SH-SY5Y (cell line): ENCODE data around the gene FBXO10.

Experiments
- GATA2 ChIP-seq: IDR thresholded peaks from 2 replicates; pipeline ENCODE4 v1.6.1; 2011; ENCODE audit warnings: mild to moderate bottlenecking, low read depth, low read length
- GATA3 ChIP-seq: IDR thresholded peaks from 2 replicates; pipeline ENCODE4 v1.6.1; 2011; ENCODE audit warnings: low read depth, mild to moderate bottlenecking, low read length, moderate library complexity

The FBXO10 gene

DNA sequence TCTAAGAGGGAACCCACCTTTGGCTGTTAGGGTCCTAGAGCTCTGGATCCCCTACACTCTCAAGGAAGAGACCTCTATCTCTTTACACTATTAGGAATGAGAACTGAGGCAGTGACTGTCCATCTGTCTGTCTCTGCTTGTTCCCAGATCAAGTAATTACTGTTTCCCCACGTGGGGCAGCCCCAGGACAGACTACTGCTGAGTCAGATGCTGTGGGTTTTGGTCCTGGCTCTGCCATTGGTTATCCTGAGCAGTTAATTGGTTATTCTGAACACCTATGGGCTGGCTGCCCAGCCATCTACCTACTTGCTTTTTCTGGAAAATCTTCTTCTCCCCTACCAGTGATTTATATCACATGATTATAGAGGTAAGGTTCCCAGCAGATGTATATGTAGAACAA is 33.3 kb downstream of the FBXO10 start:
- TF ChIP-seq GATA3 (no peak), GATA2 (no peak)

DNA sequence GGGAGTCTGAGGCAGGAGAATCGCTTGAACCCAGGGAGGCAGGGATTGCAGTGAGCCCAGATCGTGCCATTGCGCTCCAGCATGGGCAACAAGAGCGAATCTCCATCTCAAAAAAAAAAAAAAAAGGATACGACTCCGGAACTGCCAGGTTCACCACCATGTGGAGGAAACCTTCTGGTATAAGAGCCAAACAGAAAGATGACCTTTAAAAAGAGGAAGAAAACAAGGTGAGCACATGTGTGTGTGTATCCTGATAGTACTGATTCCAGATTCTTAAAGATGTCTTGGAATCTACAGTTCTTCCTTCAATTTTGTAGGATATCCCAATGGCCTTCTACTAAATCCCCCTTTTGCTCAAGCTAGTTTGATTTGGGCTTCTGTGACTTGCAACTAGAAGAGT is 33.7 kb downstream of the FBXO10 start:
- TF ChIP-seq GATA2 (no peak), GATA3 (no peak)

DNA sequence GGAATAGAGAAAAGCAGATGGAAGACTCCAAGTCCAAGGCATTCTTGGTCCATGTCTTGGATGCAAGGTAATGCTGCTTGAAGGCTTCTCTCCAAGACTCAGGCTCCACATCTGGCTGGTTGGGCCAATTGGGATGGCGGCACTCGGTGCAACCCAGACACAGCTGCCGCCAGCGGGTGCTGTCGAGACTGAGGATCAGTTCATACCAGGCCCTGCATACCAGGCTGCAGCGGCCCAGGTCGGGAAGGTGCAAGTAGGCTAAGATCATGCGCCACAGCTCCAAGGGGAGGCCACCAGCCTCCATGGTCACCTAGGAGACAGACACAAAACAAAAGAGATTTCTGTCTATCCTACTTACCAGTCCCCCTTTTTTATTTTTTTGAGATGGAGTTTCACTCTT is 34.7 kb downstream of the FBXO10 start:
- TF ChIP-seq GATA3 (no peak), GATA2 (no peak)

DNA sequence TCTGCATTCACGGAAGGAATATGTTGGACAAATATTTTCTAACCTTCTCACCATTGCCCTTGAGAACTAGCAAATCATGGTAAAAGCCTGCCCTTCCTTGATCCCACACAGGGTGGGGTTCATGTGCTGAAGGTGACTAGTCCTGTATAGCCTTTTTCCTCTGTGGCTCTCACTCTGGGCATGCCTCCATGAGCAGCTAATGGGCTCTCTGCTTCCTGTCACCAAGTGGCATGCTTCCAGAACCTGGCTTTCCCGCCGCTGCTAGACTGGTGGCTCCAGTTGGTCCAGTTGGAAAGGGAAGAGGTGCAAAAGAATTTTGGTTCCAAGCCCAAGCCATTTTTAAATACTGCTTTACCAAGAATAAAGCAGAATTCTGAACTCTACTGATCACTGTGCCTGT is 35.5 kb downstream of the FBXO10 start:
- TF ChIP-seq GATA2, result no peak
- TF ChIP-seq GATA3, result no peak

DNA sequence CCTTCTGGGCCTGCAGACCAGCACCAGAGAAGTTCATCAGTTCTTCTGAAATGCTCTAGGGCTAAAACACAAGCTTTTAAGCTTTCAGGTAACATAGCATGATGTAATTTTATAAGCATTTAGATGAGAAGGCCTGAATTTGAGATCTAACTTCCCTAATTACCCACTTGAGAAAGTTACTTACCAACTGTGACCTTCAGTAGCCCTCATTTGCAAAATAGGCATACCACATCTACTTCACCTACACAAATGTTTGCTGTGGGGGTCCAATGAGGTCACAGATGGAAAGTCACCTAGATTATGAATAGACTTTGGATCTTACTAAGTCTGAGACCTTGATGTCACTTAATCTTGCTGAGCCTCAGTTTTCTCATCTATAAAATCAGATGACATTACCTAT is 36.5 kb downstream of the FBXO10 start:
- TF ChIP-seq GATA2, result no peak
- no peak for TF ChIP-seq GATA3

DNA sequence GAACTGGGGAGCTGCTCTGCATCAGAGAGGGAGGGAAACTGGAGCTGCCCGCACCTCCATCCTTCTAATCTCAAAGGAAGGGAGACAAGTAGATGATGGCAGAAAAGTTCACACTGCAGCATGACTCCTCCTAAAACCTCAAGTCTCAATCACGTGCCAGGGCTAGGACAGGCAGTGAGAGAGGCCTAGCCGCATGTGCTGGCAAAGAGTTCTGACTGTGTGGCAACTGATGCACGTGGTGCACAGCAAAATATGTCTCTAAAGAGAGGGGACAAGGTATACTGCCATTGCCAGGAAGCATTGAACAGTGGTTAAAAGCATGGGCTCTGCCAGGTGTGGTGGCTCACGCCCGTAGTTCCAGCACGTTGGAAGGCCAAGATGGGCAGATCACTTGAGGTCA is 38.1 kb downstream of the FBXO10 start:
- TF ChIP-seq GATA2, result no peak
- no peak for TF ChIP-seq GATA3

DNA sequence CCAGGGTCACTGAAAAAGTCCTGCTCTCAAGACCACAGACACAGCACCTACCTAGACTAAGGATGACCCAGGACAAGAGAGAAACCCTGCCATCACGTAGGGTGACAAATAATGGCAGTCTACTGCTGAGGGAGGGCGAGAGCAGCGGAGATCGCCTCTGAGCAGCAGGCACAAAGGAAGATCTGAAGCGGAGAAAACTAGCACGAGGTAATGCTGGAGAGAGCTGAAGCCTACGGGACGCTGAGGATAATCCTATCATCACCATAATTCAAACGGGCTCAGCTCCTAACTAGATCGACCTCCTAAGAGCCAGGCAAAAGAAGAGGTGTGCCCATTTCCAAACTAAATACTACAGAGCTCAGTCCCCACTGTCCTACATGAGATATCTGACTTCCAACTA is 41.3 kb downstream of the FBXO10 start:
- TF ChIP-seq GATA2 (no peak), GATA3 (no peak)

DNA sequence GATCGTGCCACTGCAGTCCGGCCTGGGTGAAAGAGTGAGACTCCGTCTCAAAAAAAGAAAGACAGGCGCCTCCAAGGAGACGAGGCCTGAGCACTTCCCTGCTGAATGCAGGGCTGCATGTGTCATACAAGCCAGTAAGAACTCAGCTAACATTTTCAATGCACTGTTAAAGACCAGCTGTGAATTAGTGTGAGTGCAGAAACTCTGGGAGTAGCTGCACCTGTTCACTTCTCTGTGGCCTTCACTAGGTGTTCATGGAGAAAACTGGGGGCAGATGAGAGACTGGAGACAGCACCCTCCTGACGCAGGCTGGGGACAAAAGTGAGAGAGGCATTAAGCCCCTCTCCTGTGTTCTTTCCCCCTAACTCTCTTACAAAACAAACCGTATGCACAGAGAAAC is 41.8 kb downstream of the FBXO10 start:
- TF ChIP-seq GATA2 (no peak), GATA3 (no peak)

DNA sequence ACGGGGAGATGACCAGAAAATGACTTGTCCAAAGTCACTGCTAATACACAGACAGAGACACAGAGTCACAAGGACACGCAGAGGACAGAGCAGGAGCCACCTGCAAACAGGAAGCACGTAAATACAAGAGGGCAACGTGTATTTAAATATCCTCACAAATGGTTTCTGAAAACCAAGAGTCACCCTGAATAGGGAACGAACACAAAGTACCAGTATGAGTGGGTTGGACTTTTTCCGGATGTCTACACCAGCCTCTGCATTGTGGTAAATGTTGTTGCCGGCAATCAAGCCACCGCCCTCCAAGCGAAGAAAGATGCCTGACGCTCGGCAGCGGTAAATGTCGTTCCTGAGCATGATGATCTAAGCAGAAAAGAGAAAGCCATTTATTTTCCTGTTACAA is 44.5 kb downstream of the FBXO10 start:
- no peak for TF ChIP-seq GATA2
- TF ChIP-seq GATA3, result no peak

DNA sequence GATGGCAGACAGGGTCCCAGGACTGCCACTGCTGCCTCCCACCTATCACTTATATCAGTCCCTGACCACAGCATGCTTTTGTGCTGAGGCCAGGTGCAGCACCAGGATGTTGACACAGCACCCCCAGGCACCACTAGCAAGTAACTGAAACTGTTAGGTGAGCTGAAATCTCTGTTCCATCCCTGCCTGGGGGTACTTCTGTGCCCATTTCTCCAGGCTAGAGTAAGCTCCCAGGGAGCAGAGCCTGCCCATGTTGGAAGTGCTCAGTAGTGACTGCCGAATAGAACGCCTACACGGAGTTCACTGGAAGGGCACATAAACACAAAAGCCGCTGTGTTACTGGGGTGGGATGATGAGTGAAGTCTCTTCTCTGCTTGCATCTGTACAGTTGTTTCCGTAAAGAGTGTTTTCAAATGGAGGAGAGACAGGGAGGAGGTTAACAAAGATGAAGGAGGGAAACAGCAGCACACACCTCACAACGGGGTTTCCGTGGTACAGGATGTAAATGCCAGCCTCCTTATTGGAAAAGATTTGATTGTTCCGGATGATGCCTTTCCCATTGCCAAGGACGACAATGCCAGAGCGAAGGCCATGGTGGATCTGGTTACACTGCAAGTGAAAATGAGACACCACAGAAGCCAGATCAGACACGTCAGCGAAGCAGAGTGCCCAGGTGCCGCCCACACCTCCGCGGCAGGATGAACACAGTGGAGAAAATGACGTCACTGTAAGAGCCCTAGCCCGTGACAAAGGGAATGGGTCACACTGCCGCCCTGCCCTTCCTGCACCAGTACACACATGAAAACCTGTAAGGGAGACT is 47.3 kb downstream of the FBXO10 start:
- TF ChIP-seq GATA3 (no peak), GATA2 (no peak)

DNA sequence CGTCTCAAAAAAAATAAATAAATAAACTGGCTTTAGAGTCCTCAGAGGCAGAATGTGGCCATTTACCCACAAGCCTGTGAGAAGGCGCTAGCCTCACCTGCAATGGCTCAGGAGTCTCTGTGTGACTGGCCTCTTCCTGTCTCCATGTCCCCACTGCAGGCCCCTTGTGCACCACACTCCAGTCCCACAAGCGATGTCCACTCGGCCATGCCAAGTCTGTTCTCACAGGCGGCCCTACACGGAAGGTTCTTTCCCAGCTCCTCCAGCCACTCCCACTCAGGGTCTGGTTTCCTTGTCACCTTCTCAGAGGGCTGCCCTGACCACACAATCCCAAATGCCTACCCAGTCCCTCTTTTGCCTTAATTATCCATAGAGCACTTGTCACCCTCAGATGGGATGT is 52.3 kb downstream of the FBXO10 start:
- TF ChIP-seq GATA2, result no peak
- no peak for TF ChIP-seq GATA3

DNA sequence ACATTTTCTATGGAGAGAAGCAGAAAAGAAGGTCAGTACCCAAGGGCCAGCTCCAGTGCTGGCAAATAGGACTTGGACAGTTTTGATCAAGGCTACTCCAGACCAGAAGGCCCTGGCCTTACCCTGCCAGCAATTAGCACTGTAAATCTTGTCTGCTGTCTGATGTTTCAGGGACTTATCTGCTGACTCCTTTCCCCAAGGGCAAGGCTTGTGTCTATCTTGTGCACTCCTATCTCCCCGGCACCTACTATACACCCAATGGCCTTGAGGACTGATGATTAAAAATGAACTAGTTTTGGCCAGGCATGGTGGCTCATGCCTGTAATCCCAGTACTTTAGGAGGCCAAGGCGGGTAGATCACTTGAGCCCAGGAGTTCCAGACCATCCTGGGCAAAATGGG is 53.2 kb downstream of the FBXO10 start:
- TF ChIP-seq GATA2 (no peak), GATA3 (no peak)

DNA sequence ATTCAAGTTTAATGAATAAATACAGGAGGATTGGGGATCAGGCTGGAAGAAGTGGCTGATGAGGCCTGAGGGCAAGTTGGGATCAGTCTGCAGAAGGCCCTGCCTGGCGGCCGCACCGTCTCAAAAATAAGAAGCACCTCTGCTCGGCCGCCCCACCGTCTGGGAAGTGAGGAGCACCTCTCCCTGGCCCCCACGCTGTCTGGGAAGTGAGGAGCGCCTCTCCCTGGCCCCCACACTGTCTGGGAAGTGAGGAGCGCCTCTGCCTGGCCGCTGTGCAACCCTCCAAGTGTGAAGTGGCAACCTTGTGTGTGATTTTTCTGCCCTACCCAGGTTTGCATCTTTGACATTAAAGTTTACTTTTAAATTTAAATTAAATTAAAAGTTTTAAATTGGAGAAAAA is 55.1 kb downstream of the FBXO10 start:
- TF ChIP-seq GATA3 (no peak), GATA2 (no peak)

DNA sequence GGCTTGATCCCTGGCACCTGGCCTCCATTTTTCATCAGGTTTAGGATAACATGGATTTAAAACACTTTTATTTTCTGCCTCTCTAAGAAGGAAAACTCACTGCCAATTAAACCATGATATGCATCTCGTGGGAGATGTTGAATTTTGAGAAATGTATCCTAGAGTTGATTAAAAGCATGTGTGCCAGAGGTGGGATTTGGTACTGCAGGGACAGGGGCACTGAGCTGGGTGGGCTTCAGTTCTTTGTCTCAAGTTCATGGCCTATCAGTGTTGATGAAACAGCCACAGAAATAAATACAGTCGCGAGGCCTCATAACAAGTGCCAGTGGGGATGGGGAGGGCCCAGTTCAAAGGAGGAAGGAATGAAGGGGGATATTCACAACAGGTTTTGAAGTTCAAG is 55.5 kb downstream of the FBXO10 start:
- peak; percentile 57; the same call in 1 of the 2 replicates for TF ChIP-seq GATA2
- TF ChIP-seq GATA3, result no peak

DNA sequence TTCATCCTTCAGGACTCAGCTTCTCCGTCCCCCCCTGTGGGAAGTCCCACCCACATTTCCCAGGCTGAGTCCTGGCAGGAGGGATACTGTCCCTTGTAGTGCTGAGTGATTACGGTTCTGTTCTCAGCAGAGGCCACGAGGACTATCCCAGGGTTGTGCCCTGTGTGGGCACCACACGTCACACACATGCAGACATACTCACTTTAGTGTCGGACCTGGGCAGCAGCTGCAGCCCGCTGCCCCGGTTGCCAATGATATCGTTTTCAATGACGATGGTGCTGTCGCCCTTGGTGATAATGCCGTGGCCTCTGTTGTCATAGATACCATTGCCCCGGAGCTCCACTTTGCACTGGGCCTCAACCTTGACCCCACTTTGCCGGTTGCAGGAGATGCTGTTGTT is 58.3 kb downstream of the FBXO10 start:
- no peak for TF ChIP-seq GATA2
- no peak for TF ChIP-seq GATA3
